ENCODE data around the gene CLK3. TPM values are rescaled to one million over a fixed set of nuclear protein-coding genes. Genes with fewer than 3 reads are reported as not detected.

The CLK3 gene
- total and polyA plus RNA-seq, 2 donors (not counting 1 experiment from before 2014, with no cell fraction given): 176 to 350 TPM

DNA sequence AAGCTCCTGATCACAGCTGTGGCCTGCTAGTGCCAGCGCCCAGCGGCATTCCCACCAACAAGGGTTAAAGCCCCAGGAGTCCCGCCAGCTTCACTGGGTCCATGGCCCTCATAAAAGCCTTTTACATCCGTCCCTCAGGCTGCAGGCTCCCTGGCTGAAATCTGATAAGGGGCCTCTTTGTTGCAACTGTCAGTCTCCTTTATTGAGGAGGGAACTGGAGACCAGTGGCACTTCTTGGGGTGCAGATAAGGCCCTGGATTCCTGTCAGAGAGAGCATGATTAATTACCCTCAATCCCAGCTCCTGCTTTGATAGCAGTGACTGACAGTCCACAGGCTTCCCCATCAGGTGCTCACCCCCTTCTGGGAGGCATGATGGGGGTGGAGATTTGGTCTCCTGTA lies 30.9 kb upstream of the CLK3 start:
- Mint-ChIP-seq H3K4me1 (no peaks in the 10 kb centered on the region), H3K27ac (no peak overlapping the region), H3K4me3 (no peak overlapping the region), H3K9me3 (ENCODE audit: insufficient read depth) (no peaks in the 10 kb centered on the region), H3K27me3 (no peaks in the 10 kb centered on the region)
- Histone ChIP-seq H3K4me3 (ENCODE audit: control extremely low read depth in 1 of 5, extremely low read depth in 1 of 5, insufficient read depth in 1 of 5, low read depth in 2 of 5, low read length in 4 of 5) (no peak overlapping the region), H2AFZ (ENCODE audit: insufficient read depth, low read depth, low read length, poor library complexity, severe bottlenecking) (no peak overlapping the region), H4K20me1 (ENCODE audit: control insufficient read depth, insufficient read depth, low read length, poor library complexity, severe bottlenecking) (no peaks in the 10 kb centered on the region), H3K4me1 (ENCODE audit: control insufficient read depth in 2 of 2, insufficient read depth in 2 of 2, low read length in 2 of 2) (no peaks in the 10 kb centered on the region), H3K4me2 (replicated peaks; ENCODE audit: low read depth, low read length, poor library complexity, severe bottlenecking) (no peak overlapping the region), H3K9me3 (ENCODE audit: control extremely low read depth in 1 of 3, control insufficient read depth in 2 of 3, insufficient read depth in 1 of 3, low read length in 2 of 3) (no peaks in the 10 kb centered on the region), H3K27ac (ENCODE audit: low read length in 2 of 2) (no peak overlapping the region), H3K79me2 (ENCODE audit: control insufficient read depth, insufficient read depth, low read length) (no peaks in the 10 kb centered on the region), H3K27me3 (replicated peaks in 1 of 4; ENCODE audit: control extremely low read depth in 1 of 4, control insufficient read depth in 3 of 4, insufficient read depth in 4 of 4, low read length in 3 of 4) (no peaks in the 10 kb centered on the region), H3K36me3 (replicated peaks in 1 of 2; ENCODE audit: control extremely low read depth in 1 of 2, control insufficient read depth in 1 of 2, extremely low read depth in 1 of 2, insufficient read depth in 2 of 2, low read length in 1 of 2) (peaks cover 0 to 35% of the 10 kb centered on the region in 2 experiments), H3K9ac (ENCODE audit: low read length) (no peak overlapping the region)
- POLR2A ChIA-PET: no interaction called here
- intact Hi-C loops (cut with micrococcal nuclease): no loop called here
- 84% methylated on average over 4 of the region's 4 CpGs for WGBS (ENCODE audit: insufficient coverage)
- ATAC-seq (ENCODE audit: low read depth) (no peak), DNase-seq (no peak)
- no peak for TF ChIP-seq CTCF (IDR thresholded peaks at IDR 0.05)
- TF ChIP-seq EZH2 (IDR thresholded peaks at IDR 0.05; ENCODE audit: borderline replicate concordance, insufficient read depth, low read depth, low read length, poor library complexity, severe bottlenecking): no peak
- CTCF ChIA-PET: no interaction called here

DNA sequence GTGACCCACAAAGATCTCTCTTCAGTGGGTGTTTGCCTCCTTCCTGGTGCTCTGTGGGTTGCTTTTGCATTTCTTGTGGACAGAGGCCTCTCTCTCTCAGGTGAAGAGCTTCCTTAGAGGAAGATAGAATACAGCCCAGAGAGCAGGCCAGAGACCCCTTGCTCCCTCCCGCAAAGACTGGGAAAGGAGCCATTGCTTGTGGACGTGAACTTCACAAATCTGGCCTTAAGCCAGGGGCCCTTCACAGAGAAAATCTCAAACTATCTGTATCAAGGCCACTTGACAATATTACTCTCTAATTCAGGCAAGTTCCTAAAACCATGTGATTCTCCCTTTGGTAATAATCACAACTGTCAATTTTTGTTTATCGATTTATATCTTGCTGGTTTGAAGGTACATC lies 30.4 kb upstream of the CLK3 start:
- Histone ChIP-seq H3K9me3 (ENCODE audit: control extremely low read depth in 1 of 3, control insufficient read depth in 2 of 3, insufficient read depth in 1 of 3, low read length in 2 of 3) (no peaks in the 10 kb centered on the region), H3K9ac (ENCODE audit: low read length) (no peak overlapping the region), H3K27ac (ENCODE audit: low read length in 2 of 2) (no peak overlapping the region), H3K79me2 (ENCODE audit: control insufficient read depth, insufficient read depth, low read length) (no peaks in the 10 kb centered on the region), H3K4me2 (replicated peaks; ENCODE audit: low read depth, low read length, poor library complexity, severe bottlenecking) (no peak overlapping the region), H3K4me3 (ENCODE audit: control extremely low read depth in 1 of 5, extremely low read depth in 1 of 5, insufficient read depth in 1 of 5, low read depth in 2 of 5, low read length in 4 of 5) (no peak overlapping the region), H3K36me3 (replicated peaks in 1 of 2; ENCODE audit: control extremely low read depth in 1 of 2, control insufficient read depth in 1 of 2, extremely low read depth in 1 of 2, insufficient read depth in 2 of 2, low read length in 1 of 2) (peaks cover 3 to 39% of the 10 kb centered on the region in 2 experiments), H3K27me3 (replicated peaks in 1 of 4; ENCODE audit: control extremely low read depth in 1 of 4, control insufficient read depth in 3 of 4, insufficient read depth in 4 of 4, low read length in 3 of 4) (no peaks in the 10 kb centered on the region), H2AFZ (ENCODE audit: insufficient read depth, low read depth, low read length, poor library complexity, severe bottlenecking) (no peak overlapping the region), H3K4me1 (ENCODE audit: control insufficient read depth in 2 of 2, insufficient read depth in 2 of 2, low read length in 2 of 2) (no peaks in the 10 kb centered on the region), H4K20me1 (ENCODE audit: control insufficient read depth, insufficient read depth, low read length, poor library complexity, severe bottlenecking) (no peaks in the 10 kb centered on the region)
- ATAC-seq (ENCODE audit: low read depth) (no peak), DNase-seq (no peak)
- WGBS (ENCODE audit: insufficient coverage): 62% methylated on average over 2 of the region's 3 CpGs
- no peak overlapping the region for H3K4me3 Mint-ChIP-seq
- ChIA-PET POLR2A (no interaction called here), CTCF (no interaction called here)
- no peak overlapping the region for H3K27ac Mint-ChIP-seq
- intact Hi-C loops (cut with micrococcal nuclease): no loop called here
- no peaks in the 10 kb centered on the region for H3K9me3 Mint-ChIP-seq (ENCODE audit: insufficient read depth)
- no peaks in the 10 kb centered on the region for H3K4me1 Mint-ChIP-seq
- TF ChIP-seq CTCF (IDR thresholded peaks at IDR 0.05): no peak
- no peaks in the 10 kb centered on the region for H3K27me3 Mint-ChIP-seq
